ENCODE results near the gene LGMN.

The LGMN gene

DNA sequence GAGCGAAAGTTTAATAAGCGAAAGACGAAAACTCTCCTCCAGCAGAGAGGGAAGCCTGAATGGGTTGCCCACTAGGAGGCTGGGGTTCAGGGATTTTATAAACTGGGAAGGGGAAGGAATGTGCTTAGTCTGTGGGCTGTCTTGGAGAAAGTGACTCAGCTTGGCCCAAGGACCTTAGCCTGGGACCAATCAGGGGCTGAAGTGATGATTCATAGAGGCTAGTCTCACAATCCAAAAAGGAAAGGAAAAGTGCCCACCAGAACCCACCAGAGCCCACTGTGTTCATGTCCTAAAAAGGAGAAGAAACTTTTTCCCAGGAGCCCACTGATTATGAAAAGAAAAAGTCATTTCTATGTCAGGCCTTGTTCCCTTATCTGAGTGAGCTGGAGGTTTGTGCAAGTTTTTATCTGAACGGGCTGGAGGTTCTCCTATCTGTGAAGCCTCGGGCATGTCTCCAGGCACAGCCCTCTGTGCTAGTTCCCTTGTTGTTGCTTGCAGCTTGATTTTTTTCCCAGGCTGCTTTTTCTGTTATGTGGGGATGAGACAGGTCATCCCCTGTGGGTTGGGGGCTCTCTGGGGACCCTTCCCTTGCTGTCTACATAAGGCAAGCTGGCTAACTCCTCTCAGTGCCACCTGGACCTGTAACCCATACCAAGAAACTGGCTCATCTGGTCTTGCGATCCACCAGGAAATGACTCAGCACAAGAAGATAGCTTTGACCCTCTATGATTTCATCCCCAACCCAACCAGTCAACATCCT, 37.4 kb upstream of the LGMN start:
- Histone ChIP-seq H3K4me3 (ENCODE audit: low read depth, low read length) (no peak overlapping the region), H2AFZ (ENCODE audit: insufficient read depth, low read length, poor library complexity) (no peak overlapping the region), H3K4me1 (ENCODE audit: control insufficient read depth in 1 of 2, insufficient read depth in 2 of 2, low read length in 2 of 2) (peaks cover 4% of the 10 kb centered on the region in 2 experiments), H4K8ac (ENCODE audit: low read depth, low read length) (peak overlapping the region; percentile 50), H3K4ac (ENCODE audit: low read depth, low read length) (no peak overlapping the region), H3K23ac (ENCODE audit: low read length) (no peak overlapping the region), H2BK120ac (ENCODE audit: insufficient read depth, low read length, poor library complexity) (peak overlapping the region; percentile 37), H3K79me1 (ENCODE audit: low read length) (peaks cover 2% of the 10 kb centered on the region), H3K14ac (ENCODE audit: low read length) (peak overlapping the region; percentile 38), H3K79me2 (ENCODE audit: control insufficient read depth, insufficient read depth, low read length, poor library complexity) (no peaks in the 10 kb centered on the region), H3K27me3 (ENCODE audit: insufficient read depth, low read length) (no peaks in the 10 kb centered on the region), H2BK12ac (ENCODE audit: low read length) (peak overlapping the region; percentile 78), H3K27ac (ENCODE audit: low read depth, low read length) (peak overlapping the region; percentile 79), H4K12ac (ENCODE audit: low read depth, low read length) (no peak overlapping the region), H2AK5ac (ENCODE audit: low read length) (no peak overlapping the region), H2BK5ac (ENCODE audit: low read depth, low read length, poor library complexity) (peak overlapping the region; percentile 84), H3K4me2 (ENCODE audit: low read length) (no peak overlapping the region), H3K18ac (ENCODE audit: low read length) (no peak overlapping the region), H3K9ac (ENCODE audit: low read length) (no peak overlapping the region), H3K36me3 (ENCODE audit: control insufficient read depth in 1 of 2, insufficient read depth in 2 of 2, low read length in 2 of 2) (no peaks in the 10 kb centered on the region), H3K9me3 (ENCODE audit: insufficient read depth, low read depth, low read length) (peaks cover 6% of the 10 kb centered on the region), H4K91ac (ENCODE audit: low read depth, low read length) (peak overlapping the region; percentile 75)
- WGBS (ENCODE audit: extremely low coverage, insufficient coverage, insufficient read length), result no CpG with 5 or more reads among the region's 6 CpGs
- peak; percentile 70 to 81 for DNase-seq

DNA sequence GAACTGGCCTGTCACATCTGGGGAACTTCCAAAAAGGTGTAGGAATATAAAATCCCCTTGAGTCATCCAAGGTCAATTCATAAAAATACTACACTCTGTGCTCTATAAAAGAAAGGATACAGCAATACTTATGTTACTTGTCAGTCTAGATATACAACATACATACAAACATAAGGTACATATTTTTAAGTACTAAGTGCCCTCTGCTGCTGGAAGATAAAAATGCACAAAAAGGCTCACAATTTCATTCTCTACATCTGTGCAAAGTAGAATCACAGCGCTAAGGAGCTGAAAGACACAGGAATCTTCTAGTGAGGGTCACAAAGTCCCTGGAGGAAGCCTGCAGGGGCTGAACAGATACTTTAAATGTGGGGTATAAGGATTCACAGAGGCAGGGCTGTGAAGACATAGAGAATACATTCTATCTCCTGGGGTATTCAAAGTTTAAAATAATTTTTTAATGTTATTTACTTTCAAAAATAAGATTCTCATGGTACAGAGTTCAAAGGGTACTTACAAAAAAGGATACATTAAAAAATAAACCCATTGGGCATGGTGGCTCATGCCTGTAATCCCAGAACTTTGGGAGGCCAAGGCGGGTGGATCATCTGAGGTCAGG, 35.5 kb upstream of the LGMN start:
- Histone ChIP-seq H3K27ac (ENCODE audit: low read depth, low read length) (no peak overlapping the region), H2AK5ac (ENCODE audit: low read length) (no peak overlapping the region), H3K23ac (ENCODE audit: low read length) (no peak overlapping the region), H3K79me2 (ENCODE audit: control insufficient read depth, insufficient read depth, low read length, poor library complexity) (no peaks in the 10 kb centered on the region), H3K27me3 (ENCODE audit: insufficient read depth, low read length) (no peaks in the 10 kb centered on the region), H3K4me2 (ENCODE audit: low read length) (no peak overlapping the region), H2BK120ac (ENCODE audit: insufficient read depth, low read length, poor library complexity) (no peak overlapping the region), H4K8ac (ENCODE audit: low read depth, low read length) (no peak overlapping the region), H4K91ac (ENCODE audit: low read depth, low read length) (no peak overlapping the region), H3K9ac (ENCODE audit: low read length) (no peak overlapping the region), H2AFZ (ENCODE audit: insufficient read depth, low read length, poor library complexity) (no peak overlapping the region), H3K4me1 (ENCODE audit: control insufficient read depth in 1 of 2, insufficient read depth in 2 of 2, low read length in 2 of 2) (peaks cover 4% of the 10 kb centered on the region in 2 experiments), H3K4me3 (ENCODE audit: low read depth, low read length) (no peak overlapping the region), H3K4ac (ENCODE audit: low read depth, low read length) (no peak overlapping the region), H3K18ac (ENCODE audit: low read length) (no peak overlapping the region), H3K79me1 (ENCODE audit: low read length) (peaks cover 2% of the 10 kb centered on the region), H4K12ac (ENCODE audit: low read depth, low read length) (no peak overlapping the region), H3K14ac (ENCODE audit: low read length) (no peak overlapping the region), H2BK12ac (ENCODE audit: low read length) (no peak overlapping the region), H3K36me3 (ENCODE audit: control insufficient read depth in 1 of 2, insufficient read depth in 2 of 2, low read length in 2 of 2) (no peaks in the 10 kb centered on the region), H2BK5ac (ENCODE audit: low read depth, low read length, poor library complexity) (no peak overlapping the region), H3K9me3 (ENCODE audit: insufficient read depth, low read depth, low read length) (peaks cover 6% of the 10 kb centered on the region)
- DNase-seq, result peak; percentile 68 to 87
- no CpG with 5 or more reads among the region's 2 CpGs for WGBS (ENCODE audit: extremely low coverage, insufficient coverage, insufficient read length)

DNA sequence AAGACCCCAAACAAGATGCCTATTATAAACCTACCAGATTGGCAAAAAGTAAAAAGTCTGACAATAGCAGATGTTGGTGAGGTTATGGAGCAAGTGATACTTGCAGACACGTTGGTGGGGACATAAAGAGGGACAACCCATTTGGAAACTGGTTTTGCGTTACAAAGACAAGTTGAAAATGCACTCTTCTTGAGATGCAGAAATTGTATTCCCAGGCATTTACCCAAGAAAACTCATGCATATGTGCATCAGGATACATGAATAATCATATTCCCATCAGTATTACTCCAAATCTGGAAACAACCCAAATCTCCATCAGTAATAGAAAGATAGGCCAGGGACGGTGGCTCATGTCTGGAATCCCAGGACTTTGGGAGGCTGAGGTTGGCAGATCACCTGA, 32.9 kb upstream of the LGMN start:
- Histone ChIP-seq H2AK5ac (ENCODE audit: low read length) (no peak overlapping the region), H3K23ac (ENCODE audit: low read length) (no peak overlapping the region), H3K14ac (ENCODE audit: low read length) (no peak overlapping the region), H3K79me2 (ENCODE audit: control insufficient read depth, insufficient read depth, low read length, poor library complexity) (no peaks in the 10 kb centered on the region), H2BK120ac (ENCODE audit: insufficient read depth, low read length, poor library complexity) (no peak overlapping the region), H3K36me3 (ENCODE audit: control insufficient read depth in 1 of 2, insufficient read depth in 2 of 2, low read length in 2 of 2) (no peaks in the 10 kb centered on the region), H3K18ac (ENCODE audit: low read length) (no peak overlapping the region), H4K8ac (ENCODE audit: low read depth, low read length) (no peak overlapping the region), H3K4me3 (ENCODE audit: low read depth, low read length) (no peak overlapping the region), H3K4me2 (ENCODE audit: low read length) (no peak overlapping the region), H2BK5ac (ENCODE audit: low read depth, low read length, poor library complexity) (no peak overlapping the region), H3K9me3 (ENCODE audit: insufficient read depth, low read depth, low read length) (peaks cover 3% of the 10 kb centered on the region), H2BK12ac (ENCODE audit: low read length) (no peak overlapping the region), H4K91ac (ENCODE audit: low read depth, low read length) (no peak overlapping the region), H3K4me1 (ENCODE audit: control insufficient read depth in 1 of 2, insufficient read depth in 2 of 2, low read length in 2 of 2) (peaks cover 4% of the 10 kb centered on the region in 2 experiments), H3K9ac (ENCODE audit: low read length) (no peak overlapping the region), H3K79me1 (ENCODE audit: low read length) (peaks cover 2% of the 10 kb centered on the region), H3K27me3 (ENCODE audit: insufficient read depth, low read length) (no peaks in the 10 kb centered on the region), H4K12ac (ENCODE audit: low read depth, low read length) (no peak overlapping the region), H3K27ac (ENCODE audit: low read depth, low read length) (no peak overlapping the region), H3K4ac (ENCODE audit: low read depth, low read length) (no peak overlapping the region), H2AFZ (ENCODE audit: insufficient read depth, low read length, poor library complexity) (no peak overlapping the region)
- no CpG with 5 or more reads among the region's 3 CpGs for WGBS (ENCODE audit: extremely low coverage, insufficient coverage, insufficient read length)
- DNase-seq, result no peak

GRCh38 chr14:92780444-92781232, 32.2 kb upstream of the LGMN start:
- Histone ChIP-seq H2AK5ac (ENCODE audit: low read length) (no peak overlapping the region), H3K27me3 (ENCODE audit: insufficient read depth, low read length) (no peaks in the 10 kb centered on the region), H3K79me2 (ENCODE audit: control insufficient read depth, insufficient read depth, low read length, poor library complexity) (no peaks in the 10 kb centered on the region), H4K91ac (ENCODE audit: low read depth, low read length) (no peak overlapping the region), H3K9me3 (ENCODE audit: insufficient read depth, low read depth, low read length) (no peaks in the 10 kb centered on the region), H4K8ac (ENCODE audit: low read depth, low read length) (no peak overlapping the region), H3K23ac (ENCODE audit: low read length) (peak overlapping the region; percentile 13), H2AFZ (ENCODE audit: insufficient read depth, low read length, poor library complexity) (no peak overlapping the region), H4K12ac (ENCODE audit: low read depth, low read length) (no peak overlapping the region), H3K14ac (ENCODE audit: low read length) (no peak overlapping the region), H2BK12ac (ENCODE audit: low read length) (no peak overlapping the region), H3K4me2 (ENCODE audit: low read length) (no peak overlapping the region), H2BK5ac (ENCODE audit: low read depth, low read length, poor library complexity) (no peak overlapping the region), H3K18ac (ENCODE audit: low read length) (no peak overlapping the region), H3K4me3 (ENCODE audit: low read depth, low read length) (no peak overlapping the region), H2BK120ac (ENCODE audit: insufficient read depth, low read length, poor library complexity) (no peak overlapping the region), H3K9ac (ENCODE audit: low read length) (no peak overlapping the region), H3K4ac (ENCODE audit: low read depth, low read length) (no peak overlapping the region), H3K36me3 (ENCODE audit: control insufficient read depth in 1 of 2, insufficient read depth in 2 of 2, low read length in 2 of 2) (no peaks in the 10 kb centered on the region), H3K79me1 (ENCODE audit: low read length) (peaks cover 2% of the 10 kb centered on the region), H3K4me1 (ENCODE audit: control insufficient read depth in 1 of 2, insufficient read depth in 2 of 2, low read length in 2 of 2) (peaks cover 3% of the 10 kb centered on the region in 2 experiments), H3K27ac (ENCODE audit: low read depth, low read length) (no peak overlapping the region)
- no peak for DNase-seq
- no CpG with 5 or more reads among the region's 7 CpGs for WGBS (ENCODE audit: extremely low coverage, insufficient coverage, insufficient read length)
